SKM-1 (cell line): ENCODE results near the gene ACSS1.
"Not testable (repeated sequence)": the region's sequence is repeated elsewhere in the genome, so short reads cannot be mapped to it uniquely, and the experiment has no call there.

Experiments used
- DNase-seq: peaks from one replicate; lab custom pipeline; 2025; ENCODE audit not compliant: unreplicated experiment; lab: John Stamatoyannopoulos, UW

ACSS1 gene

GRCh38 chr20:25013478-25014380 is 44.2 kb downstream of the ACSS1 start:
- no peak for DNase-seq

DNA sequence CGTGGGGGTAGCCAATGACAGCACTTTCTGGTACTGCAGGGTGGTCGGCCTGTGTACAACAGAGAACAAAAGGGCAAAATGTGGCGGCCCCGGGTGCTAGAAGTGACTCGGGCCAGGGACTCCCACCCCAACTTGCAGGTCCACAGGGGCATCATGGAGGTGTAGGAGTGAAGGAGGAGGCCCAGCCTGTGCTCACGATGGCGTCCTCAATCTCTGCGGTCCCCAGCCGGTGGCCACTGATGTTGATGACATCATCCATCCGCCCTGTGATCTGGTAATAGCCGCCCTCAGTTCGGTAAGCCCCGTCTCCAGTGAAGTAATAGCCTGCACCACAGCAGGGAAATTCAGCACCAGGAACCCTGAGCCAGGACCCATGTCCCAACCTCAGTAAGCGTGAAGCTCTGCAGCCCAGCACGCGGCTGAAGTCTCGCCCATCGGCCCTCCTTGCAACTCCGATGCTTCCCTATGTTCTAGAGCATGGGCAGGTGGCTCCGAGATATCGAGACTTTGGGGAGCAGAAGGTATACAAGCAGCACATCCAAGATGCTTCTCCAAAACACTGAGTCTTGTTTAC is 45.2 kb downstream of the ACSS1 start:
- no peak for DNase-seq

DNA sequence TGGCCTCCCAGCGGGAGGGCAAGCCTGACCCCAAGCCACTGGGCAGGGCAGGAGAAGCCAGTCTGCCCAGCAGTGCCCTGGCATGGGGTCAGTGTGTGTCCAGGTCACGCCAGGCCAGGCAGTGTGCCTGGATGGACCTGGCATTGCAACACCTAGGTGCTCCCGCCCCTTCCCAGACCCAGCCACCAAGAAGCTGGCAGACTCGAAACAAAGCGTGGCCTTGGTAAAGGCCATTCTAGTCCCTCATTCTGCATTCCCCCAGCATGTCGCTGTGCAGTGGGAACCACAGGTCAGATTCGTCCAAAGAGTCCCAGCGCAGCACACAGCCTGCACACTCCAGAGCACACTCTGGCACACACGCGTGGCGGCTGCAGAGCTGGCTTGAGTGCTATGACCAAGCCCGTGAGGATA is 46.1 kb downstream of the ACSS1 start:
- DNase-seq, result no peak

DNA sequence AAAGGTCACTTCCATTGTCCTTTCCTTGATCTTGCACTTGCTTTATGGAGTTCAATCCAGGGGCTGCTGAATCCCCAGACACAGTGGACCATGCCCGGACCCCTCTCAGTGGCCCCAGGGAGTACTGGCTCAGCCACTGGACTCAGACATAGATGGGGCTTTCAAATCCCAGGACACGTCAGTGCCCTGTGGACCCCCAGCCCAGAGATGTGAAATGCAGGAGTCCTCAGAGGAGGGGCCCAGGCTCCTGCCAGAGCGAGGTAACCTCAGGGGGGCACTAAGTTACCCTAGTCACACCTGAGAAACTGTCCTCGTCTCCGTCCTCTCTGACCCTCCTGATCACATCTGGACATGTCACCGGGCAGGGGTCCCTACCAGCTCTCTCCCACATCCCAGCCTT is 46.7 kb downstream of the ACSS1 start:
- no peak for DNase-seq

DNA sequence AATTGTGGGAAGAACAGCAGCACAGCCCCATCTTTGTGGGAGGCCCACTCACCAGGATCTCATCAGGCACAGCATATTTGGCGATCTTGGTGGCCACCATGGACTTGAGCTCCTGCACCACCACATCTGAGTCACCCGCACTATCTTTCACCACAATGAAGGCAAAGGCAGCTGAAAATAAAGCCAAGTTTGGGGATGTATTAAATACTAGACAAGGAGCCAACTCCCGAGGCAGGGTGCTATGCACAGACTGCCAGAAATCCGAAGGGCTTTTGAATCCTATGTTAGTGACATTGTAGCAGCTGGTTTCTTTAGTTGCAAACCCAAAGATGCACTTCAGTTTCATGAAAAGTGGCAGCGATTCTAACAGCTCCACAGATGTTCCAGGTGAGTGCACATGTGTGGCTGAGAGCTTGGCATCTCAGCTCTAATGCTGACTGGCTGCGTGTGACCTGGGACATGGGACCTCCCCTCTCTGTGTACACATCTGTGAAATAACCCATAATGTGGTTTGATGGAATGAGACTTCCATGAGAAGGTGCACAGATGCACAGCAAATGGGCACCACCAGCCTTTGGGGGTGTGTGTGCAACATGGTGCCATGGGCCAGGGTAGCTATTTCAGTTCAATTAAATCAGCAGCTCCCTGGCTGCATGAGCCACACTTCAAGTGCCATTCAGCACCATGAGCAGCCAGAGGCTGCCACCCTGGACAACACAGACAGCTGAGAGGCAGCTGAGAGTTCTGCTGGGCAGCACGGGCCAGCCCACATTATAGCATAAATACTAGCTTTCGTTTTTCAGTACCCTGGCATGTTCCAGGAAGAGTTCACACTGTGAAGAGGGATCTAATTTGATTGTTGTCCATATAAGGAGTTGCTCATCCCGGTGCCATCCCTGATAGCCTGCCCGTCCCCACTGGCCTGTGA is 48.5 kb downstream of the ACSS1 start:
- no peak for DNase-seq

- DNase-seq, result no peak
Observed at GRCh38 chr20:25008388-25009217, 49.3 kb downstream of the ACSS1 start.

DNA sequence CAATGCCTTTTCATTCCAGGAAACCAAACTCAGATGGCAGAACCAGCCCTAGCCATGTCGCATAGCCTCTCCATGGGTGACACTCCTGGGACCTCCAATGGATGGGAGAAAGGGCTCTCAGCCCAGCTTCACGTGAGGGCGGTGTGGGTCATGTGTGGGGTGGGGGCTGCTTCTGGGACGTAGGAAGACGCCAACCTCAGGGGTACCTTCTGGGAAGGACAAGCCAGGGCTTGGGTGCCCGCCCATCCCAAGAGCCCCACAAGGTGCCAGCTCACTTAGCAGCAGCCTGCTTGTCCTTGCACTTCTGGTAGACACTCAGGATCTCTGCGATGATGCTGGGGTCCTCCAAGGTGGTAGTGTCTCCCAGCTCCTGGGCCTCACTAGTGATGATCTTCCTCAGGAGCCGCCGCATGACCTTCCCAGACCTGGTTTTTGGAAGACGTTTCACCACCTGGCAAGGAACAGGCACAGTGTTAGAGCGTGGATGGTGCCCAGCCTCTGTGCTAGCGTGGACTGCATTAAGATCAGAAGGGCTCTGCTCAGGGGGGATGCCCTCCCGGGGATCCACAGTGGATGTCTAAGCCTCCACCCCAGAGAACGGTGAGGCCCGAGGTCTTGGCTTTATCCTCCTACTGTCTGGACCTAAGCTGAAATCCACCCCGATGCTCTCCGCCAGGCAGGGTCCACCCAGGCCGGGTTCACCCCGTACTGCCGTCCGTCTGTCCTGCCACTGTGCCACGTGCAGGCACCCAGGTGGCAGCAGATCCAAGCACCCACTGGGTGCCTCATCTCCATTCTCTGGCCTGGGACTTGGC is 50.2 kb downstream of the ACSS1 start:
- DNase-seq, result no peak

- no peak for DNase-seq
Observed at GRCh38 chr20:25006431-25007167, 51.3 kb downstream of the ACSS1 start.

GRCh38 chr20:25005661-25006060 is 52.3 kb downstream of the ACSS1 start:
- DNase-seq, result no peak

DNA sequence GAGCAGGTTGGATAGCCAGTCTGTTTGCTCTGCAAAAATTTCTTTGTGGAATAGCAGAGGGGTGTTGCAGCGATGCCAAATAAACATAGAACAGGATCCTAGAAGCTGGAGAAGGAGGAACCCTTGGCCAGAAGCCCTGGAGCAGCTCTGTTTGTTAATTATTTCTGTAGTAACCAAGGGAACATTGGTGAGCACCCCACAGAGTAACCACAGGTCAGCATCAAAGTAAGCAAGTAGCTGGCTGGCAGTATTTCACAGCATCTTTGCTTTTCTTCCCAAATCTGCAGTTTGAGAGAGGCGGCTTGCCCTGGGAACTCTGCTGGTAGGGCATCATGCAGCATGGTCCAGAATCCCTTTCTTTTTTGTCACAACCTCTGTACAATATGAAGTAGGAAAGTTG is 52.7 kb downstream of the ACSS1 start:
- no peak for DNase-seq

GRCh38 chr20:25003002-25003401 is 54.9 kb downstream of the ACSS1 start:
- DNase-seq, result no peak

DNA sequence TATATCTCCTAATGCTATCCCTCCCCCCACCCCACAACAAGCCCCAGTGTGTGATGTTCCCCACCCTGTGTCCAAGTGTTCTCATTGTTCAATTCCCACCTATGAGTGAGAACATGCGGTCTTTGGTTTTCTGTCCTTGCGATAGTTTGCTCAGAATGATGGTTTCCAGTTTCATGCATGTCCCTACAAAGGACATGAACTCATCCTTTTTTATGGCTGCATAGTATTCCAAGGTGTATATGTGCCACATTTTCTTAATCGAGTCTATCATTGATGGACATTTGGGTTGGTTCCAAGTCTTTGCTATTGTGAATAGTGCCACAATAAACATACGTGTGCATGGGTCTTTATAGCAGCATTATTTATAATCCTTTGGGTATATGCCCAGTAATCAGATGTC is 56.6 kb downstream of the ACSS1 start:
- DNase-seq, result not testable (repeated sequence)

DNA sequence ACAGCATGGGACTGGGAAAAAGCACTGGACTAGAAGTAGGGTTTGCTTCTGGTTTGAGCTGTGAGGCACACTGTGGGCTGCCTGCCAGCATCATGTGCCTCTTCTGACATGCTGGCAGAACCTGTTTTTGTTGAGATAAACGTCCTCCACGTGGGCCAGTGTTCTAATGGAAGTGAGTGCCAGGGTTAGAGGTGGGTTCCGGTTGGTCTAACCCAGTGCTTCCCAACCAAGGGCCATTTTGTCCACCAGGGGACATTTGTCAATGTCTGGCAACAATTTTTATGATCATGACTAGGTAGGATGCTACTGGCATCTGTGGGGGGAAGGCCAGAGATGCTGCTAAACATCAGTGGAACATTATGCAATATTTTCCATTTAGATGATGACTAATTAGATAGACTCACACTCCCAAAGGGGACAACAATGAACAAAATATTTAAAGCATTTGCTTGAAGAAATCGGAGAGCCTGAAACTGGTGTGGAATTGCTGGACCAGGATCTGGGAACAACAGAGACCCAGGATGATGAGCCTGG is 57.6 kb downstream of the ACSS1 start:
- DNase-seq, result no peak

- DNase-seq, result no peak
Observed at GRCh38 chr20:24999568-24999967, 58.4 kb downstream of the ACSS1 start.

GRCh38 chr20:24998631-24999445 is 59.1 kb downstream of the ACSS1 start:
- DNase-seq, result no peak

GRCh38 chr20:24998121-24998520 is 59.8 kb downstream of the ACSS1 start:
- no peak for DNase-seq

- DNase-seq, result no peak
Observed at GRCh38 chr20:24996449-24997377, 61.2 kb downstream of the ACSS1 start.
